HEK293T (cell line): ENCODE measurements around the gene KLHDC7B.

Experiments
- ARNT ChIP-seq: fragments of 450-650 bp; IDR thresholded peaks from 2 replicates; pipeline ENCODE4 v1.6.1; 2017; ENCODE audit warnings: mild to moderate bottlenecking
- BHLHE40 ChIP-seq: fragments of 450-650 bp; IDR thresholded peaks from 2 replicates; pipeline ENCODE4 v1.6.1; 2016; ENCODE audit warnings: mild to moderate bottlenecking, moderate library complexity, borderline replicate concordance
- CTBP1 ChIP-seq: fragments of 450-650 bp; IDR thresholded peaks from 2 replicates; pipeline ENCODE4 v1.6.1; 2016; ENCODE audit warnings: borderline replicate concordance
- FOXK2 ChIP-seq: fragments of 450-650 bp; IDR thresholded peaks from 2 replicates; pipeline ENCODE4 v1.6.1; 2016; ENCODE audit warnings: mild to moderate bottlenecking
- FOXM1 ChIP-seq: fragments of 450-650 bp; IDR thresholded peaks from 2 replicates; pipeline ENCODE4 v1.6.1; 2017; ENCODE audit warnings: mild to moderate bottlenecking, borderline replicate concordance
- LEF1 ChIP-seq: fragments of 450-650 bp; IDR thresholded peaks from 2 replicates; pipeline ENCODE4 v1.6.1; 2017; ENCODE audit warnings: mild to moderate bottlenecking, borderline replicate concordance
- NFRKB ChIP-seq: fragments of 450-650 bp; IDR thresholded peaks from 2 replicates; pipeline ENCODE4 v1.6.1; 2016; ENCODE audit warnings: mild to moderate bottlenecking, moderate library complexity
- SP1 ChIP-seq: fragments of 450-650 bp; IDR thresholded peaks from 2 replicates; pipeline ENCODE4 v1.6.1; 2017
- SUZ12 ChIP-seq: fragments of 450-650 bp; IDR thresholded peaks from 2 replicates; pipeline ENCODE4 v1.6.1; 2016; ENCODE audit warnings: mild to moderate bottlenecking
- TARDBP ChIP-seq: fragments of 450-650 bp; IDR thresholded peaks from 2 replicates; pipeline ENCODE4 v1.6.1; 2016

GRCh38 chr22:50574383-50574755, 28.7 kb downstream of the KLHDC7B start:
- TF ChIP-seq NFRKB (no peak), SP1 (no peak), FOXK2 (no peak), LEF1 (no peak), ARNT (no peak), SUZ12 (no peak), BHLHE40 (no peak), CTBP1 (no peak), FOXM1 (no peak), TARDBP (no peak)
